NK-92 treated with Interleukin-12 subunit alpha and Interleukin-12 subunit beta, amount 100 ng/mL, for 24 hours (cell line): Measurements from ENCODE around the gene CREB3L2.
"Not testable (repeated sequence)": the region's sequence is repeated elsewhere in the genome, so short reads cannot be mapped to it uniquely, and the experiment has no call there.

ENCODE experiments used
- DNase-seq: peaks from one replicate; lab custom pipeline; 2025; lab: John Stamatoyannopoulos, UW

Gene CREB3L2

DNA sequence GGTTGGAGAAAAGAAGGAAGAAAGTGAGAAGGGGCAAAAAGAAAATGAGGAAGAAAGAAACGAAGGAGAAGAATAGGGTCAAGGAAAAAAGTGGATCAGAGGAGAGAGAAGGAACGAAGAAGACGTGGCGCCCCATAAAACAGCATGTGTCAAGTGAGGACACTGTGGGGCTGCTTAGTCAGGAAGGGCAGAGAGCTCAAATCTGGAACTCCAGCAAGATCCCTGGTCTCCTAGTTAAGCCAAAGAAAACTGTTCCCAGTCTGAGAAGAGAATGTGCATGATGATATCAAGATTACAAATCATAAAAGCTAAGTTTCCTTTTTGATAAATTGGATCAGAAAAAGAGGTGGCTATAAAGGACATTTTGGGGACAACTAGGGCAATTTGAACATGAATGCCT is 33.0 kb downstream of the CREB3L2 start:
- DNase-seq, result no peak

DNA sequence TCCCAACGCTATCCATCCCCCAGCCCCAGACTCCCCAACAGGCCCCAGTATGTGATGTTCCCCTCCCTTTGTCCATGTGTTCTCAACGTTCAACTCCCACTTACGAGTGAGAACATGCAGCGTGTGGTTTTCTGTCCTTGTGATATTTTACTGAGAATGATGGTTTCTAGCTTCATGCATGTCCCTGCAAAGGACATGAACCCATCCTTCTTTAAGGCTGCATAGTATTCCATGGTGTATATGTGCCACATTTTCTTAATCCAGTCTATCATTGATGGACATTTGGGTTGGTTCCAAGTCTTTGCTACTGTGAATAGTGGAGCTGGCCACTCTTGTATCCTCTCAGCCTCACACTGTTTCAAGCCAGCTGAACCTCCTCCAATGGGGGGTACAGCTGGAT is 33.5 kb downstream of the CREB3L2 start:
- DNase-seq, result not testable (repeated sequence)

DNA sequence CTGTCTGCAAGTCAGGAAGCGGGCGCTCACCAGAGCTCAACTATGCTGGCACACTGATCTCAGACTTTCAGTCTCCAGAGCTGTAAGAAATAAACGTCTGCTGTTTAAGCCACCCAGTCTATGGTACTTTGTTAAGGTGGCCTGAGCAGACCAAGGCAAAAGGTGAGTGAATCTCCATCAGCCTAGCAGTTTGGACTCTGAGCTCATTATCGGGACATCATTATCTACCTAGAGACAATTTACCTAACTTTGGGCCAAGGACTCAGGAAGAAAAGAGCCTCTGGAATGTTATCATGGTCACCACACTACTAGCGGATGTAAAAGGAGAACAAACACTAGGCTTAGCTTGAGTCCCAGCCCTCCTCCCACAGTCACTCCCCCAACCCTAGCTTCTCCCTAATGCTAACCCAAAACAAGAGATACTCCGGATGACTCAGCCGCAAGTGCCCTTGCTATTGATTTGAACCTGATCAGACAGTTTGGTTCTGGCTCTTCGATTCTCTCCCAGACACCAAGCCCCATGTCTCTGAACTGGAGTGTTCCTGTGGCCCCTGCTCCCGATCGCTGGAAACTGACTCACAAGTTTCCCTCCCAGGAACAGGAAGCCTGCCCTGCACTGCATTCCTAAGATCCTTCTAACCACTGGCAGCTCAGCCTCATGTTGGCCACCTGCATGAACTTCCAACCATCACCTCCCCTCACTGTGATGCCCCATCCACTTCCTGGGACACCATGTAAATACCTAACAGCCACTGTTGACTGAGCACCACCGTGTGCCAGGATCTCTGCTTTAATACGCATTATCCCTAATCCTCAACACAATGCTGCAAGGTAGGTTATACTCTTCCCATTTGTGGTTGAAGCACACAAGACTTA is 34.5 kb downstream of the CREB3L2 start:
- no peak for DNase-seq

DNA sequence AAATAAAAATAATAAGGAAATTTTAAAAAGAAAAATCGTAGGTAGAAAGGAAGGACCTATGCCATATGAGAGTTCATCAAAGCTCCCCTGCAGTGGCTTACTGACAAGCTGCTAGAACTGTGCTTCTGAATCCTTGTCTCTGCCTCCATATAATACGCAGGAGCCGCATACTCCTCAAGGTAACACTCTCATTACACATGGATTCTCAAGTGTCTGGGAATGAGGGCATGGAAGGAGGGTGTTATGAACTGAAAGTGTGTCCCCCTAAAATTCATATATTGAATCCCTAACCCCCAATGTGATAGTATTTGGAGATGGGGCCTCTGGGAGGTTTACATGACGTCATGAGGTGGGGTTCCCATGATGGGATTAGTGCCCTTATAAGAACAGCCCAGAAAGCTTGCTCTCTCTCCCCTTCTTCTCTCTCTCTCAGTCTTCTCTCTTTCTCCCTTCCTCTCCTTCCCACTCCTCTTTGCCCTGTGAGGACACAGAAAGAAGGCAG is 35.2 kb downstream of the CREB3L2 start:
- no peak for DNase-seq

DNA sequence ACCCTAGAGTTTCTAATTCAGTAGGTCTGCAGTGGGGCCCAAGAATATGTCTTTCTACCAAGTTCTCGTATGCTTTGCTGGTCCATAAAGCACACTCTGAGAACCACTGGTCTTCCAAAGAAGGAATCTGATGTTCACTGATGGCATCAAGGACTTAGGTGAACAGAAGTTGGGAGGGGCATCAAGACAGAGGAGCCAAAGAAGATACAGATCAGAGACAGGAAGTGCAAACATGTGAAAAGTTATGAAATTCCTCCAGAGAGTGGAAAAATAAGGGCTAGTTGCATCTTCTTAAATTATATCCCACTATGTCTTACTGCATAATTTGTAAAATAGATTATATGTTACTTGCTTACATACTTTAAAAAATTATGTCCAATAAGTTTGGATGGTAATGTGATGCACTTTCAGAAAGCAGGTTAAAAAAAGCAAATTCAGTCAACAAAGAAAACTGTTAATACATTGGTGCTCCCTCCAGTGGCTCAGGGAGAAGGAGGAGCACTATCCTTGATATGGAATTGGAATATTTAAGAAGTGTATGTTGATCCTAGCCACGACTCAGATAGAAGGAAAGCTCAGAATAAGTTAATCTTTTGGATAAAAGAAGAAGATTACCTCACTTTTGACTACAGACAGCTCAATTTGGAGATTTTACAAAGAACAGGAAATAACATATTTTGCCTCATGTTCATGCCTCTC is 35.8 kb downstream of the CREB3L2 start:
- no peak for DNase-seq

DNA sequence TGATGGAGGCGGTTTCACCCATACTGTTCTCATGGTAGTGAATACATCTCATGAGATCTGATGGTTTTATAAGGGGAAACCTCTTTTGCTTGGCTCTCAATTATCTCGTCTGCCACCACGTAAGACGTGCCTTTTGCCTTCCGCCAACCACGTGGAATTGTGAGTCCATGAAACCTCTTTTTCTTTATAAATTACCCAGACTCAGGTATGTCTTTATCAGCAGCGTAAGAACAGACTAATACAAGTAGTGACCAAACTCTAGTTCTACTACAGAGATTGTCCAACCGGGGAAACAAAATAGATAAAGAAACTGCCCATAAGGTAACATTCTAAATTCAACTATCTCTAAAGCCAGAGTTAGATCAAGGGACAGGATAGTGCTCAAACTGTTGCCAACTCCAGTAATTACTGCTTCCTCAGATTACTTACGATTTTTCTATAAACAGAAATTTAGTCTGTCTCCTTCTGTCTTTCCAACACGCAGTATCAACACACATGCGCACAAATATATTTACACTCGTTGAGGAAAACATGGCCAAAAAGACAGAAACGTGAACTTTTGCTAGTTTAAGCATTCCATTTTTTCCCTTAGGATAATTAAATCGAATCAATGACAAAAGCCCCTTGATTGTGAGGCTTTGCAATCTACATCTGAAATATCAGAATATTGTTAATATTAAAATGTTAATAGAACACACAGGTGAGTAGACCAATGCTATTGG is 36.9 kb downstream of the CREB3L2 start:
- no peak for DNase-seq

DNA sequence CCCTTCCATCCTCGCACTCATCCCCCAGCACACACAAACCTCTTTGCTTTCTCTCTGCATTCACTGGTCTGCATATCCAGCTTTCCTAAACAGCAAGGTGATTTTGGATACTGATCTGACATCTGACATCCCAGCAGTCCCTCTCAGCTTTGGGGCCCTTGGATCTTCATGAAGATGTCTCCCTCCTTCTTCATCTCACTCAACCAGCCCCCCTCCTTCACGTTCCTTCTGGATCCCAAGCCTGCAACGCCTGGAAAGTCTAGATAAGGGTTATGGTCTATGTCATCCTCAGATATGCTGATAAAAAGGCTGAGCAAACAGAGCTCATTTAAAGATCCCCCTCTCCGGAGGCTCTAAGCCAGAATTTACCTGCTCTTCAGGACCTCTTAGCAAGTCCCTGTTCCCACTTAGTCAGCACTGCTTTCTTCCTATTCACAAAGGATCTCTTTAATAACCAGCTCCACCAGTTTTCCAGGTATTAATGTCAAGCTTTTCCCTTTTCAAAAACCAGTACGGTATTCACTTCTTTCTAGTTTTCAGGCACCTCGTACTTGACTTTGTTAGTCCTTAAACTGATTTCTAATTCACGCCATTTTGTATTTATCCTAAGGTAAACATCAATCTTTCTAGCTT is 38.9 kb downstream of the CREB3L2 start:
- no peak for DNase-seq

DNA sequence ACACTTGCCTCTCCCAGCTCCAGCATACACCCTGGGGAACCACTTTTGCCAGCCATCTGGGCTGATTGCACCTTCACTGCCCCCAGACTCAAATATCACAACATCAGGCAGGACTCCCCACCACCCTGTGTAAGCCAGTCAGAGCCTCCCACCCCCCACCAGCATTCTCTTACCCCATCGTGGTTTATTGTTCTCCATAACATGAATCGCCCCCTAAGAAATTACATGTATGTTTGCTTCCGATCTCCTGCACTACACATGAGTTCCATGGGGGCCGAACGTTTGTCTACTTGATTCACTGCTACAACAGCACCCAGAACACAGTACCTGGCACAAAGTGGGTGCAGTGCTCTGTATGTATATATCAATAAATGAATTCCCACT is 39.4 kb downstream of the CREB3L2 start:
- DNase-seq, result no peak

DNA sequence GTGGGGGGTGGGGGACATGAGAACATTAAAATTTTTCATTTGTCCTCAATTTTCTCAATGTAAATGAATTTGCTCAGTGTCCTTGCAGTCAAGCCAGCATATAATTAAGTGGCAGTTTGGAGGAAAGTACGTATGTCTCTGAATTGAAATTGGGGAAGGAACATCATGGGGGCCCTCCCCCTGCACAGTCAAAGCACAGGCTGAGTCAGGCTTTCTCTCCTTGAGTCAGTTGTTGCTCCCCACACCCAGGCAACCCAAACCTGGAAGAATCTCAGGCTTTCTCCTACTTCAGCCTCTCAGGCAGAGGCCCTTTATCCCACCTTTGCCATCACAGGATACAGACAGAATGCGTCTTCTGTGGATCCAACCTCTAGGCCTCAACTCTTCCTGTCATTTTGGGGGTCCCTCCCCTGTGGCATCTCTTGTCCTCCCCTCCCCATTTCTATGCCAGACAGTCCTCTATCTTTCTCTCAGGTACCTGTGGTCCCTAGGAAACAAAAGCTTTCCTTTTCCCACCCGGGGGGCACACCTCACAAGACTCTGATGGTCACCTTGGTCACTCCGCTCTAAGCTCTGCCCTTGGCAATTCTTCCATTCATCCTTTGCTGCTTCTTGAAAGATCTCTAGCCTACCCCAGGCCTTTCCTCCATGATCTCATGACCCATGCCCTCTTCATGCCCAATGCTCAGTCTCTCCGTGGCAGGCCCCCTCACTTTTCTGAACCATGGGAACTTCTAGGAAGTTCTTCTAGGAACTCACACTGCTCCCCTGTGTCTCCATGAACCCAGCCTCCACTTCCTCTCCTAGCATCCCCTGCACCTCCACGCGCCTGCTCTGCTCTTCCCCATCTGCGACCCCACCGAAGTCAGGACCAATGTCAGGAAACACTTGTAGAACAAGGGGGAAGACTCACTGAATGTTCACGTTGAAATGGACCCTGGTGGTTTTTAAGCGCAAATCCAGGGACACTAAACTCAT is 40.4 kb downstream of the CREB3L2 start:
- no peak for DNase-seq

DNA sequence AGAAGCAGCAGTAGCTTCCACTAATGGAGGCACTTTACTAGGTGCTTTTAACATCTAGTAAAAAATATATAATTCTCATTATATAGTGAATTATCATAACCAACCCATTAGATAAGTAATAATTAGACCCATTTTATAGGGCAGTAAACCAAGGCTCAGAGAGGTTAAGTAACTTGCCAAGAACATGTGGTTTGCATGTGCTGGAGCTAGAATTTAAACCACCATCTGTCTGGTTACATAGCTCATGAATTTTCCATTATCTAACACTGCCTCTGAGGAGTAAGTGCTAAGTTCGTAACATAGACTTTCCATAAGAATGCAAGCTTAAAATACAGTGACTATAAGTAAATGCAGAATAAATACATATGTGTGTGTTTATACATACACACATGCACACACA is 41.9 kb downstream of the CREB3L2 start:
- DNase-seq, result no peak

DNA sequence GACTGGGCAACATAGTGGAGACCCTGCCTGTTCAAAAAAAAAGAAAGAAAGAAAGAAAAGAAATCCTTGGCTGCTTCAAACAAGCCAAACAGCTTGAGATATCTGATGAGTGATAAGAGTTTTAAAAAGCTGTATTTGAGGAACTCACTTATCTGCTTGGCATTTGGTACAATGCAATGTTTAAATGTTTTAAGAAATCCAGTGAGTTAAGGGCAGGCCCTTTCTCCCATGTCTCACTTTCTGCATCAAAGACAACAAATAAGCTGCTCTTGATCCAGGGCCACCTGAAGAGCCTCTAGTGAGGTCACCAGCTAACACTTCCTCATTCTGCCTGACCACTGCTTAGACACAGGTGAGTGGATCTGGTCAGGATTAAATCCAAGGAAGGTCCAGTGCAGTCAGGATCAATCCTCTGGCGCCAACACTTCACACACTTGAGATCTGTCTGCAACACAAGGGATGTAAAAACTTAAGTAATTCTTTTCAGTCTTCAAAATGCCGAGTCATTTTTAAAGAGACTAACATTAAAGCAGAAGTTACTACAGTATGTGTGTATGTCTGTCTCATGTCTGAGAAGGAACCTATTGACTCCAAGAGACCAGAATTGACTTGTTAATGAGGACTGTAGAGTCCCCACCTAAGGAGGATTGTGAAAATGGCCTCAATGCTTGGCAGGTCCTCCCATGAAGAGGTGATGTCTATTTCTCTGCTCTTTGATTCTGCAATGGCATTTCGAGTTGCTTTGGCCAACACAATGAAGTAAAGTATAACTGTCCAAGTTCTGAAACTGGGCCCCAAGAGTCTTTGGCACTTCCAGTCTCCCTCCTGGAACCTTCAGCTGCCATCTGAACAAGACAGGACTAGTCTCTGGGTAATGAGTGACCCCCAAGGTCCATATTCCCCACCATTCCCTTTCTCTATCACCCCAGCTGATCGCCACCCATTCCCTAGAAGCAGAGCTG is 43.1 kb downstream of the CREB3L2 start:
- no peak for DNase-seq

DNA sequence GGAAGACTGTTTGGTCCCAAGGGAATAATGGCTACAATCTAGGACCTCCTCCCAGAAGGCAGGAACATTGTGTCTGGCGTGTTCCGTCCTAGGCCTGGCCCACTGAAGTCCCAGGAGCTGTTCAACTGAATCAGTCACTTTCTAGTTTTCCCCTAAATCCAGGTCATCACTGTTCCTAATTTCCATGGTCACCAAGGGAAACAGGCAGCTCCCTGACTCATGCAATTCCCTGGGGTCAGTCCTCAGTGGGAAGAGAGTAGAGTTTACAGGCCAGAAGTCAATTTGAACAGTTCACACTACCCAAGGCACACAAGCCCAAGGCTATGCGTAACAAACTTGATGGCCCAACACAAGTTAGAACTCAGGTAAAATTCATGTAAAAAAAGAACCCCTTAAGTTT is 44.0 kb downstream of the CREB3L2 start:
- DNase-seq, result no peak

DNA sequence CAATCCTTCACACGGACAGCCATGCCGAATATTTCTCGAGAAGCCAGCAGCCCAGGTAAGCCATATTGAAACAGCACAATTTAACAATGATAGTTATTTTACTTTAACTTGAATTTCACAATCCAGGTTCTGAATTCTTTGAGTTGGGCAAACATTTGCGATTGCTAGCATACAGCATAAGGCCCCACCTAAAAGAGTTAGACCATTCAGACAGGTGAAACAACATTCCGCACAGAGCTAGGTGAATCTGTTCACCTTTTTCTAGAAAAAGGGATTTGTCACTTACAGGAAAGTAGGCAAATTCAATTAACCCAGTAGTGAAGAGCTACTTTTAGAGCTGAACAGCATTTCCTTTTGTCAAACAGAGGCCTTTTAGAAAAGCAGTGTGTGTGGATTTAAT is 45.3 kb downstream of the CREB3L2 start:
- DNase-seq, result no peak

DNA sequence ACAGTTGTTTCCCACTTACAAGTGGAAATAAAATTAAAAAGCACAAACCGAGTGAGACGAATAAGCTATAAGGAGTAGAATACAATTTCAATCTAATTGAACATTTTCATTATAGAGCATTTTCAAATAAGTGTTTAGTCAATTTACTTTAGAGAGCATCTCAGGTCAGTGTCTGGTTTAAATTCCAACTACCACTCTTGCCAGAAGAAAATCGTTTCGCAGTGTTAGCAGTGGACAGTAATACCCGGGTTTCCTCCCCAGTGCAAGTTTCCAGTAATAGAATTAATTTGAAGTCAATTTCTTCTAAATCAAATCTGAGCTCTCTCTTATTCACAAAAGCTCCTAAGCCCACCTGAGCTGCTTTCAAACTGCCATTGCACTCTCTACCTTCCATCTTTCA is 45.7 kb downstream of the CREB3L2 start:
- DNase-seq, result no peak

DNA sequence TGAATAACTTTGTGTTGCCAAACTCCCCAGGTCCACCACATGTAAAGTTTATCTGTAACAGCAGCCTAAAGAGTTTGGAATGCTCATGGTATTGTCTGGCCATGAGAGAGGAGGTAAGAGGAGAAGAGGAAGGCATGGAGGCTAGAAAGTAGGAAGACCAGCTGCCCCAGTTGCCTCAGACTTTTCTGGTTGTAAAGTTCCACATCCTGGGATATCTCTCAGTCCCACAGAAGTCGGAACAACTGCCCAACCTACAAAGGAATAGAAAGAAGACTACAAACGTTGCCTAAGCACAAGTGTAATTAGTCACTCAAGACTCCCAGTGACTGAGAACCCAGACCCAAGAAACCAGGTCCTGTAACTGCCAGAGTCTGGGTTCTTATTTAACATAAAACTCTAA is 47.3 kb downstream of the CREB3L2 start:
- DNase-seq, result no peak

DNA sequence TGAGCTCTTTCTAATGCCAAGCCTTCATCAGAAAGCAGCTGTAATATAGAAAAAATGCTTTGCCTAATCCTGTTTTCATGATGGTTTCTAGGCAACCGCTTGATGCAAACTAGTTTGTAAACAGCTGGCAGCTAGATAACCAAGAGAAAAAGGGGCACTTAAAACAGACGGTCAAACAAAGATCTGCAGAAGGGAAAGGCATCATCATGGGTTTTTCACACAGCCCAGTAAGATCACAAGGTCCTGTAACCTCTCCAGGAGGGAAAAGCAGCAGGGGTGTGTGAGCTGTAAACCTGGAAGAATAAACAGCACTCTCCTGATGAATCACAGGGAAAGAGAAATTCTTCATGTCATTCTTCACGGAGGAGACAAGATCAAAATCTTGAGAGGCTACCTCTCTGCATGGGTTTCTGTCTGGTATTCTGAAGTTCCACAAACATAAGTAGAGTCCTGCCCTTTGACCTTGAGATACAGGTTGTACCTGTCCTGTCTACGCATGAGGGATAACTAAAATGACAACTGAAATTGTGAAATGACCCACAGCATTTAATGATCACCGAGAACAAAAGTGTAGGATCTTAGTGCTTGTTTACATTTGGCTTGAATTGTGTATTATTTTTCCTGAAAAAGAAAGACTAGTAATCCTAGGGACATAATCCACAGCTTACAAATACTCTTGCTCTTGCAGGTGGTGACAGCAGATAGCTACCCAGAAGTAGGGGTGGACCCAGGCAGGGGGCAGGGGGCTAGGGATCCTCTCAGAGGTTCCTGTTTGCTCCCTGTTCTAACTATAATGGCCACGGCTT is 48.0 kb downstream of the CREB3L2 start:
- DNase-seq, result no peak

DNA sequence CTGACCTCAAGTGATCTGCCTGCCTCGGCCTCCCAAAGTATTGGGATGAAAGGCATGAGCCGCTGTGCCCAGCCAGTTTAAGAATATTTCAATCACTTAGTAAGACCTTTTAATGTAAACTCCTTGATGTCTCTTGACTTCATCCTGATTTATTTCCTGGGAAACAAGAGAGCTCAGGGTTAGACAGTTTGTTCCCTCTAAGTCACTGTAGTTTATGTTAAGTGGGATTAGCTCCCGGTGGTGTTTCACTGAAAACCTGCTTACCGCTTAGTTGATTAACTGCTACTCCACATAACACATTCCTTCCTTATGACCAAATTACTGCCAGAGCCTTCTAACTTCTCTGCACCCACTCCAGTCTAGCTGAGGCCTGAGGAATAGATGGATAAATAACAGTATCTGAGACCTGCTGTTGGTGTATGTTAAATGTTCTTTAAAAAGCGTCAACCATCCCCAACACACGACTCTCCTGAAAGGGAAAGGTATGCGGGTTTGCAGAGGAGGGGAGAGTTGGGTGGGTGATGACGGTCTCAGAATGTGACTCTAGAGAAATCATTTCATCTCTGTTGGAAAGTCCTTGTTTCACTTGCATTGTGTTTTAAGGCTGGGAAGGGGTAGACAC is 48.7 kb downstream of the CREB3L2 start:
- no peak for DNase-seq

DNA sequence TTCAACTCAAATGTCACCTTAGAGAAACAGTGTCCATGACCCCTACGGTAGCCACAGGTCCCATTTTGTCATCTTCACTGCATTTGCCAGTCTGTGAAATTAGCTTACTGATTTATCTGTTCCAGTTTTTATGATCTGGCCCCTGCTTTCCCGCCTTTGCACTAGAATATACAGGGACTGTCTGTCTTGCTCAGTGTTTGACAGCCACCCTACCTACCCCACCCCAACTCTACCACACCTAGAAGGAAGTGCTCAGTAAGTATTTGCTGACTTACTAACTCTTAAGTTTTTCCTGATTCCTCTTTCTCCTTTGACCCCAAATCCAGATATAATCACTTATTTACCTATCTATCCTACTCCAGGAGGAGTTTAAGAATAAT is 49.5 kb downstream of the CREB3L2 start:
- DNase-seq, result no peak
